Left renal cortex interstitium (tissue), 4 donors: ENCODE measurements around the gene ADRM1. TPM values are rescaled to one million over a fixed set of nuclear protein-coding genes. Genes with fewer than 3 reads are reported as not detected.
A peak's percentile ranks its signal among the peaks of the same experiment; 100 is the strongest.

Source experiments
- DNase-seq, 4 donors: peaks; one replicate each; pipeline ENCODE4 v3.0.0-alpha.2; 2013; ENCODE audit warnings: low read depth in 4 of 4, low spot score in 2 of 4, missing footprints in 1 of 4
- polyA plus RNA-seq, 4 donors: library from polyadenylated mRNA; unstranded; fragments of 120-200 nt; gene quantifications; one replicate each; pipeline ENCODE4 v1.2.1, GENCODE V29; 2013; ENCODE audit not compliant: insufficient read length in 4 of 4

Gene ADRM1
- polyA plus RNA-seq, 4 donors, result 44.0 to 74.9 (median 62.5) TPM

- DNase-seq, result no peak
These were observed 5.2 kb upstream of the ADRM1 start for GRCh38 chr20:62297449-62298227.

GRCh38 chr20:62298577-62299249, 4.1 kb upstream of the ADRM1 start:
- no peak for DNase-seq

GRCh38 chr20:62299666-62300236, 3.0 kb upstream of the ADRM1 start:
- DNase-seq, result no peak

- no peak for DNase-seq
These were observed 2.5 kb upstream of the ADRM1 start for GRCh38 chr20:62300319-62300718.

GRCh38 chr20:62301111-62301668, 1.6 kb upstream of the ADRM1 start:
- no peak for DNase-seq

- DNase-seq, result peak; percentile 67 to 85 (median 73)
These were observed 940 bp upstream of the ADRM1 start for GRCh38 chr20:62301773-62302340.

GRCh38 chr20:62303062-62303339, 204 bp downstream of the ADRM1 start:
- no peak for DNase-seq

- no peak for DNase-seq
These were observed 786 bp downstream of the ADRM1 start for GRCh38 chr20:62303340-62304226.

GRCh38 chr20:62304331-62305148, 1.7 kb downstream of the ADRM1 start:
- no peak for DNase-seq

- DNase-seq, result no peak
These were observed 2.5 kb downstream of the ADRM1 start for GRCh38 chr20:62305149-62305764.

- no peak for DNase-seq
These were observed 3.1 kb downstream of the ADRM1 start for GRCh38 chr20:62305765-62306413.

GRCh38 chr20:62306414-62307187, 3.8 kb downstream of the ADRM1 start:
- DNase-seq, result no peak

- no peak for DNase-seq
These were observed 4.7 kb downstream of the ADRM1 start for GRCh38 chr20:62307226-62308101.

- no peak for DNase-seq
These were observed 5.5 kb downstream of the ADRM1 start for GRCh38 chr20:62308102-62308822.

- DNase-seq, result no peak
These were observed 6.6 kb downstream of the ADRM1 start for GRCh38 chr20:62309198-62309944.
